PC-3 (cell line): ENCODE data around the gene ASPM.

ENCODE experiments used
- EZH2 ChIP-seq: fragments of 300-600 bp; sonication (generic); IDR thresholded peaks from one replicate; pipeline ENCODE4 v1.6.1; 2017; ENCODE audit warnings: antibody characterized with exemption, mild to moderate bottlenecking, low read length; ENCODE audit not compliant: unreplicated experiment
- EZH2phosphoT487 ChIP-seq: fragments of 300-600 bp; sonication (generic); IDR thresholded peaks from 2 replicates; pipeline ENCODE4 v1.6.1; 2018; ENCODE audit warnings: mild to moderate bottlenecking, antibody characterized with exemption, low read length, borderline replicate concordance
- TF ChIP-seq, protein P1 (sequence below): fragments of 300-600 bp; sonication (generic); conservative IDR thresholded peaks from 2 replicates; pipeline ENCODE4 v1.5.1; 2017; ENCODE audit warnings: antibody characterized with exemption, low read depth, mild to moderate bottlenecking, low read length

- TF ChIP-seq, protein P1, sequence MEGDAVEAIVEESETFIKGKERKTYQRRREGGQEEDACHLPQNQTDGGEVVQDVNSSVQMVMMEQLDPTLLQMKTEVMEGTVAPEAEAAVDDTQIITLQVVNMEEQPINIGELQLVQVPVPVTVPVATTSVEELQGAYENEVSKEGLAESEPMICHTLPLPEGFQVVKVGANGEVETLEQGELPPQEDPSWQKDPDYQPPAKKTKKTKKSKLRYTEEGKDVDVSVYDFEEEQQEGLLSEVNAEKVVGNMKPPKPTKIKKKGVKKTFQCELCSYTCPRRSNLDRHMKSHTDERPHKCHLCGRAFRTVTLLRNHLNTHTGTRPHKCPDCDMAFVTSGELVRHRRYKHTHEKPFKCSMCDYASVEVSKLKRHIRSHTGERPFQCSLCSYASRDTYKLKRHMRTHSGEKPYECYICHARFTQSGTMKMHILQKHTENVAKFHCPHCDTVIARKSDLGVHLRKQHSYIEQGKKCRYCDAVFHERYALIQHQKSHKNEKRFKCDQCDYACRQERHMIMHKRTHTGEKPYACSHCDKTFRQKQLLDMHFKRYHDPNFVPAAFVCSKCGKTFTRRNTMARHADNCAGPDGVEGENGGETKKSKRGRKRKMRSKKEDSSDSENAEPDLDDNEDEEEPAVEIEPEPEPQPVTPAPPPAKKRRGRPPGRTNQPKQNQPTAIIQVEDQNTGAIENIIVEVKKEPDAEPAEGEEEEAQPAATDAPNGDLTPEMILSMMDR: no peak
- TF ChIP-seq EZH2: no peak
- no peak for TF ChIP-seq EZH2phosphoT487
Observed at GRCh38 chr1:197092491-197093023, 53.9 kb downstream of the ASPM start.
